Measurements from ENCODE around the gene EML1.

Gene EML1

GRCh38 chr14:99775351-99775750 lies 17.9 kb upstream of the EML1 start:
- no peak for DNase-seq (ENCODE audit: low read depth in 2 of 2, low spot score in 1 of 2)

GRCh38 chr14:99777951-99778350 lies 15.3 kb upstream of the EML1 start:
- no peak for DNase-seq (ENCODE audit: low read depth in 2 of 2, low spot score in 1 of 2)

- no peak for DNase-seq (ENCODE audit: low read depth in 2 of 2, low spot score in 1 of 2)
Observed at GRCh38 chr14:99779751-99780150, 13.5 kb upstream of the EML1 start.

- DNase-seq (ENCODE audit: low read depth in 2 of 2, low spot score in 1 of 2) = no peak
Observed at GRCh38 chr14:99780690-99781089, 12.5 kb upstream of the EML1 start.

GRCh38 chr14:99781091-99781490 lies 12.1 kb upstream of the EML1 start:
- no peak for DNase-seq (ENCODE audit: low read depth in 2 of 2, low spot score in 1 of 2)

GRCh38 chr14:99781853-99782610 lies 11.2 kb upstream of the EML1 start:
- DNase-seq (ENCODE audit: low read depth in 2 of 2, low spot score in 1 of 2) = no peak

- no peak for DNase-seq (ENCODE audit: low read depth in 2 of 2, low spot score in 1 of 2)
Observed at GRCh38 chr14:99784508-99784907, 8.7 kb upstream of the EML1 start.

GRCh38 chr14:99785426-99785825 lies 7.8 kb upstream of the EML1 start:
- DNase-seq (ENCODE audit: low read depth in 2 of 2, low spot score in 1 of 2) = no peak

GRCh38 chr14:99786511-99786989 lies 6.7 kb upstream of the EML1 start:
- no peak for DNase-seq (ENCODE audit: low read depth in 2 of 2, low spot score in 1 of 2)

GRCh38 chr14:99788713-99789112 lies 4.5 kb upstream of the EML1 start:
- no peak for DNase-seq (ENCODE audit: low read depth in 2 of 2, low spot score in 1 of 2)

- DNase-seq (ENCODE audit: low read depth in 2 of 2, low spot score in 1 of 2) = no peak
Observed at GRCh38 chr14:99789581-99789980, 3.6 kb upstream of the EML1 start.

GRCh38 chr14:99790201-99790977 lies 2.8 kb upstream of the EML1 start:
- no peak for DNase-seq (ENCODE audit: low read depth in 2 of 2, low spot score in 1 of 2)

- no peak for DNase-seq (ENCODE audit: low read depth in 2 of 2, low spot score in 1 of 2)
Observed at GRCh38 chr14:99790978-99791376, 2.2 kb upstream of the EML1 start.

GRCh38 chr14:99791476-99792209 lies 1.6 kb upstream of the EML1 start:
- DNase-seq (ENCODE audit: low read depth in 2 of 2, low spot score in 1 of 2) = no peak

GRCh38 chr14:99792210-99792535 lies 1.0 kb upstream of the EML1 start:
- DNase-seq (ENCODE audit: low read depth in 2 of 2, low spot score in 1 of 2) = no peak

- DNase-seq (ENCODE audit: low read depth in 2 of 2, low spot score in 1 of 2) = no peak
Observed at GRCh38 chr14:99792551-99793212, 531 bp upstream of the EML1 start.

- no peak for DNase-seq (ENCODE audit: low read depth in 2 of 2, low spot score in 1 of 2)
Observed at GRCh38 chr14:99794151-99794780, 1.1 kb downstream of the EML1 start.

GRCh38 chr14:99795046-99795445 lies 1.8 kb downstream of the EML1 start:
- no peak for DNase-seq (ENCODE audit: low read depth in 2 of 2, low spot score in 1 of 2)

- no peak for DNase-seq (ENCODE audit: low read depth in 2 of 2, low spot score in 1 of 2)
Observed at GRCh38 chr14:99797231-99797630, 4.0 kb downstream of the EML1 start.

- no peak for DNase-seq (ENCODE audit: low read depth in 2 of 2, low spot score in 1 of 2)
Observed at GRCh38 chr14:99800781-99801180, 7.6 kb downstream of the EML1 start.

Measured in stimulated activated CD8-positive, alpha-beta memory T cell treated with anti-CD3 and anti-CD28 coated beads, Interleukin-4, amount 100 ng/mL, for 4 hours (primary cell).